Measurements from ENCODE around the gene MUSTN1. TPM values are rescaled to one million over a fixed set of nuclear protein-coding genes. Genes with fewer than 3 reads are reported as not detected.

MUSTN1 gene
- total and polyA plus RNA-seq, 2 experiments from 2014 or later = 1.2 to 1.4 TPM

- TF ChIP-seq ZNF462 (CRISPR knock-in tag; IDR thresholded peaks at IDR 0.05) (no peak), EZH2phosphoT487 (IDR thresholded peaks at IDR 0.05; ENCODE audit: unreplicated experiment) (no peak), CTCF (conservative IDR thresholded peaks at IDR 0.05; ENCODE audit: low read depth in 2 of 2) (no peak), ZNF114 (CRISPR knock-in tag; IDR thresholded peaks at IDR 0.05) (no peak), EZH2 (IDR thresholded peaks at IDR 0.05; ENCODE audit: low read depth, unreplicated experiment) (no peak), POLR2AphosphoS5 (IDR thresholded peaks at IDR 0.05; ENCODE audit: low read depth) (no peak), STAT1 (IDR thresholded peaks at IDR 0.05; ENCODE audit: unreplicated experiment) (no peak), JUNB (IDR thresholded peaks at IDR 0.05; ENCODE audit: unreplicated experiment) (no peak), ZNF331 (CRISPR knock-in tag; IDR thresholded peaks at IDR 0.05; ENCODE audit: low read depth) (no peak)
Observed at GRCh38 chr3:52881871-52882270, 47.1 kb upstream of the MUSTN1 start (continued).

Data from GM23338 (cell line).